K562 (cell line): Measurements from ENCODE around the gene SH3BP5. TPM values are rescaled to one million over a fixed set of nuclear protein-coding genes. Genes with fewer than 3 reads are reported as not detected.

Experiments
- ATAC-seq: fragments of 200-7000 bp; cut with Tn5 transposase; 3 replicates; pipeline ENCODE4 v1.9.1; 2020; ENCODE audit warnings: moderate library complexity
- BruUV-seq: library from RNA; stranded (reverse); fragments of 400-500 nt; replicated peaks from 2 replicates; lab custom pipeline; 2021; lab: Mats Ljungman, UMichigan
- CTCF ChIA-PET: fragments of 300-600 bp; formaldehyde crosslinking; extraction: SDS; loops from one replicate; lab custom pipeline; 2021; ENCODE audit warnings: low intra/inter-chr PET ratio; lab: Yijun Ruan, JAX
- POLR2A ChIA-PET: fragments of 300-600, 350-650 bp; sonication (Branson Sonifier 250); formaldehyde crosslinking; extraction: SDS; loops from one replicate; lab custom pipeline; 2021; ENCODE audit warnings: antibody characterized with exemption, inconsistent platforms; lab: Yijun Ruan, JAX
- DNase-seq, 4 experiments: peaks; one replicate each; pipeline versions ENCODE4 v3.0.0 to v3.0.0-alpha.2; 2011 to 2018; ENCODE audit warnings: low spot score in 3 of 4, mixed read lengths in 3 of 4; ENCODE audit errors: extremely low read depth in 1 of 4
- FAIRE-seq: peaks from 2 replicates; lab custom pipeline; 2011; peaks lifted over from hg19 to GRCh38; lab: Jason Lieb, UNC
- H2AFZ ChIP-seq: 2 replicates; pipeline ENCODE4 v1.6.0; 2011; ENCODE audit warnings: low read depth, low read length, control low read depth, inconsistent platforms
- H3K27ac ChIP-seq: fragments of 200-600 bp; 3 replicates; pipeline ENCODE4 v1.8.0; 2011; ENCODE audit warnings: low read depth, mild to moderate bottlenecking, control low read depth, inconsistent platforms, low read length, moderate library complexity, mixed read lengths; ENCODE audit errors: extremely low read depth
- H3K27me3 ChIP-seq, 2 experiments: fragments of 300-600 bp in 1 of 2; 2 replicates in 1 of 2; 3 replicates in 1 of 2; pipeline versions ENCODE4 v1.6.0 to v1.8.0; 2011; ENCODE audit warnings: inconsistent platforms in 2 of 2, low read length in 2 of 2, mild to moderate bottlenecking in 1 of 2, mixed read lengths in 1 of 2, moderate library complexity in 1 of 2; ENCODE audit not compliant: control insufficient read depth in 2 of 2, insufficient read depth in 2 of 2
- H3K36me3 ChIP-seq: fragments of 300-600 bp; 3 replicates; pipeline ENCODE4 v1.8.0; 2011; ENCODE audit warnings: mild to moderate bottlenecking, low read length, inconsistent platforms; ENCODE audit not compliant: control insufficient read depth, insufficient read depth
- H3K4me1 ChIP-seq, 2 experiments: fragments of 200-600 bp in 1 of 2; replicated peaks in 1 of 2; 2 replicates in 1 of 2; 3 replicates in 1 of 2; pipeline versions ENCODE4 v1.5.1 to v1.8.0; 2011; ENCODE audit warnings: inconsistent platforms in 2 of 2, low read length in 2 of 2, mild to moderate bottlenecking in 1 of 2, mixed read lengths in 1 of 2, moderate library complexity in 1 of 2; ENCODE audit not compliant: control insufficient read depth in 2 of 2, insufficient read depth in 2 of 2
- H3K4me2 ChIP-seq: 2 replicates; pipeline ENCODE4 v1.6.1; 2011; ENCODE audit warnings: low read length, control low read depth, inconsistent platforms, mixed read lengths; ENCODE audit not compliant: insufficient read depth
- H3K4me3 ChIP-seq: fragments of 200-600 bp; sonication (generic), shearing (Covaris generic); 2 replicates; pipeline ENCODE4 v1.5.1; 2016; ENCODE audit warnings: control low read depth, inconsistent platforms
- H3K79me2 ChIP-seq: fragments of 200-600 bp; 3 replicates; pipeline ENCODE4 v1.8.0; 2011; ENCODE audit warnings: low read length, inconsistent platforms; ENCODE audit not compliant: control insufficient read depth, insufficient read depth
- H3K9ac ChIP-seq, 2 experiments: 2 replicates each; pipeline versions ENCODE4 v1.6.0 to v1.6.1; 2011; ENCODE audit warnings: low read depth in 2 of 2, low read length in 2 of 2, control low read depth in 1 of 2, inconsistent platforms in 1 of 2, mild to moderate bottlenecking in 1 of 2, mixed read lengths in 1 of 2; ENCODE audit not compliant: insufficient read depth in 1 of 2
- H3K9me1 ChIP-seq: one replicate; pipeline ENCODE4 v1.6.0; 2011; ENCODE audit warnings: inconsistent platforms, mild to moderate bottlenecking, low read length, moderate library complexity; ENCODE audit not compliant: control insufficient read depth, insufficient read depth
- H3K9me3 ChIP-seq: replicated peaks from 2 replicates; pipeline ENCODE4 v1.5.1; 2011; ENCODE audit warnings: low read depth, low read length, inconsistent platforms; ENCODE audit not compliant: control insufficient read depth, insufficient read depth
- H4K20me1 ChIP-seq: replicated peaks from 2 replicates; pipeline ENCODE4 v1.6.1; 2011; ENCODE audit warnings: low read length, inconsistent platforms, mixed read lengths; ENCODE audit not compliant: control insufficient read depth, insufficient read depth
- BRD4 ChIP-seq: fragments of 200-600 bp; sonication (generic); IDR thresholded peaks from 2 replicates; pipeline ENCODE4 v1.6.1; 2017; ENCODE audit warnings: inconsistent platforms
- POLR3G ChIP-seq: IDR thresholded peaks from 2 replicates; pipeline ENCODE4 v1.6.1; 2011; ENCODE audit not compliant: insufficient read length, insufficient replicate concordance; ENCODE audit errors: extremely low read depth
- PTRF ChIP-seq: fragments of 450-650 bp; IDR thresholded peaks from 2 replicates; pipeline ENCODE4 v1.6.1; 2016; ENCODE audit warnings: mild to moderate bottlenecking, missing genetic modification characterization, missing compliant biosample characterization
- RBM34 ChIP-seq: fragments of 200-400 bp; formaldehyde crosslinking; IDR thresholded peaks from 2 replicates; pipeline ENCODE4 v1.6.1; 2018; ENCODE audit warnings: low read length, borderline replicate concordance; ENCODE audit not compliant: insufficient read depth
- SMAD4 ChIP-seq: fragments of 250-450 bp; sonication (Bioruptor Pico); conservative IDR thresholded peaks from 2 replicates; pipeline ENCODE4 v1.8.0; 2021; ENCODE audit warnings: inconsistent platforms, mild to moderate bottlenecking, moderate library complexity
- ZNF551 ChIP-seq: fragments of 250-450 bp; sonication (Bioruptor Pico); IDR thresholded peaks from 2 replicates; pipeline ENCODE4 v1.5.0; 2021; ENCODE audit warnings: mild to moderate bottlenecking, moderate library complexity
- WGBS: fragments of 100-300 bp; shearing (Covaris generic); methylation state at CpG from one replicate; pipeline ENCODE4 v1.1.6; 2016; ENCODE audit warnings: low coverage, mixed read lengths; ENCODE audit not compliant: insufficient coverage; ENCODE audit errors: missing lambda C conversion rate; 5-methylcytosine and 5-hydroxymethylcytosine counted together
- in situ Hi-C: fragments of 300-500 bp; cut with MboI; formaldehyde crosslinking; loops from 4 replicates; pipeline ENCODE4 v1.15.0; 2018; ENCODE audit warnings: inconsistent platforms, mixed read lengths
- intact Hi-C: fragments of 100-400 bp; cut with micrococcal nuclease; formaldehyde crosslinking; loops from 2 replicates; pipeline ENCODE4 v1.14.2; 2022
- polyA plus RNA-seq, 8 experiments: library from polyadenylated mRNA; depleted of rRNA in 4 of 8; stranded (reverse) in 5 of 8; unstranded in 3 of 8; fragments of >200 nt; fragmentation: Nextera tagmentation in 2 of 8; fragmentation: Illumina TruSeq in 1 of 8; extraction: Ambion mirVana in 2 of 8; extraction: Trizol in 1 of 8; gene quantifications; 2 replicates each; pipeline versions ENCODE4 v1.2.1 to v1.2.3, GENCODE V29; 2011 to 2014; ENCODE audit warnings: inconsistent platforms in 1 of 8, missing spikeins in 1 of 8
- total RNA-seq, 7 experiments: library from RNA; depleted of rRNA in 6 of 7; stranded (reverse); fragments of >200 nt in 6 of 7; fragmentation: Illumina TruSeq in 2 of 7; extraction: Trizol in 2 of 7; gene quantifications; 2 replicates each; pipeline versions ENCODE4 v1.2.1 to v1.2.3, GENCODE V29; 2011 to 2021; ENCODE audit warnings: low replicate concordance in 1 of 7
- TF ChIP-seq, protein P1 (sequence below), 2 experiments: fragments of 450-650 bp in 1 of 2; sonication (generic) in 1 of 2; formaldehyde crosslinking in 1 of 2; IDR thresholded peaks in 1 of 2; conservative IDR thresholded peaks in 1 of 2; 2 replicates each; pipeline versions ENCODE4 v1.6.1 to v1.8.1; 2016 to 2023; ENCODE audit warnings: mild to moderate bottlenecking in 2 of 2, moderate library complexity in 2 of 2, inconsistent platforms in 1 of 2, missing genetic modification reagents in 1 of 2
- TF ChIP-seq, protein P2 (sequence below): fragments of 250-450 bp; sonication (Bioruptor Pico); IDR thresholded peaks from 2 replicates; pipeline ENCODE4 v1.4.0; 2020
- TF ChIP-seq, protein P3 (sequence below): sonication (generic); formaldehyde crosslinking; IDR thresholded peaks from 2 replicates; pipeline ENCODE4 v1.8.1; 2023; ENCODE audit warnings: mild to moderate bottlenecking, missing genetic modification reagents
- TF ChIP-seq, protein P4 (sequence below): fragments of 250-450 bp; sonication (Bioruptor Pico); IDR thresholded peaks from 2 replicates; pipeline ENCODE4 v1.5.0; 2021

The SH3BP5 gene
- total and polyA plus RNA-seq, 9 of the 15 experiments (the other 6 are each of a cell fraction or from before 2014, with no cell fraction given) = 2.9 to 29.0 (median 14.9) TPM

DNA sequence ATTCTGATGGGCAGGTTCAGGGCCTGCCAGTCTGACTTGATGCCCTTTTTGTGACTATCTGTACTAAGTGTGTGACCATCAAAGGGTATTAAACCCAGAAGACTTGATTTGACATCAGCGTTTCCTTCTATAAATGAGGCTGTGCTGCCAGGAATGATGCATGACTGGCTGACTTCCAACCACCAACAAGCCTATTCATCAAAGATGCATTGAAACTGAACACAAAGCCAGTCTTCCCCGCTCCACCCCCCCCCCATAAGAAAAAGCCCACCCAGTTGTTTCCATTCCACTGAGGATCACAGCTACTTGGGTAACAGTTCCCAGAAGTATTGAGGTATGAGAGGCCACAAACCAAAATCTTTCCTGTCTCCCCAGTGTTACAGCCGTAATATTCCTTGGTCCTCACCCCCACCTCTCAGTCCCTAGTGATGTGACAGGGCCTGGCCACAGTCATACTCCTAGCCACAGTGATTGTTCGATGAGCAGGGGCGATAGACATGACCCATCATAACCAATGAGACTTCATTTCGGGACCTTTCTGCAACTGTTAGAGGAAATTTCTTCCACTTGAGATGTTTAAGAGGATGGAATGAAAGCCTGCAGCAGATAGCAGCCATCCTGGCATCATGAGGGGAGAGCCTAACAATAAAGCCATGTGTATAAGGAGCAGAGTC lies 22.6 kb downstream of the SH3BP5 start (continued):
- TF ChIP-seq, protein P1, sequence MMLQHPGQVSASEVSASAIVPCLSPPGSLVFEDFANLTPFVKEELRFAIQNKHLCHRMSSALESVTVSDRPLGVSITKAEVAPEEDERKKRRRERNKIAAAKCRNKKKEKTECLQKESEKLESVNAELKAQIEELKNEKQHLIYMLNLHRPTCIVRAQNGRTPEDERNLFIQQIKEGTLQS (IDR thresholded peaks at IDR 0.05) = no peak
- TF ChIP-seq, protein P1 (CRISPR knock-in tag; conservative IDR thresholded peaks at IDR 0.05) = 0 out of 2 replicates have a peak, but pooled peaks have one; percentile 4
- TF ChIP-seq POLR3G (no peak), PTRF (tag) (0 out of 2 replicates have a peak, but pooled peaks have one; percentile 19), BRD4 (no peak), ZNF551 (CRISPR knock-in tag) (no peak)
- TF ChIP-seq, protein P2, sequence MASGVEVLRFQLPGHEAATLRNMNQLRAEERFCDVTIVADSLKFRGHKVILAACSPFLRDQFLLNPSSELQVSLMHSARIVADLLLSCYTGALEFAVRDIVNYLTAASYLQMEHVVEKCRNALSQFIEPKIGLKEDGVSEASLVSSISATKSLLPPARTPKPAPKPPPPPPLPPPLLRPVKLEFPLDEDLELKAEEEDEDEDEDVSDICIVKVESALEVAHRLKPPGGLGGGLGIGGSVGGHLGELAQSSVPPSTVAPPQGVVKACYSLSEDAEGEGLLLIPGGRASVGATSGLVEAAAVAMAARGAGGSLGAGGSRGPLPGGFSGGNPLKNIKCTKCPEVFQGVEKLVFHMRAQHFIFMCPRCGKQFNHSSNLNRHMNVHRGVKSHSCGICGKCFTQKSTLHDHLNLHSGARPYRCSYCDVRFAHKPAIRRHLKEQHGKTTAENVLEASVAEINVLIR (CRISPR knock-in tag) = no peak

DNA sequence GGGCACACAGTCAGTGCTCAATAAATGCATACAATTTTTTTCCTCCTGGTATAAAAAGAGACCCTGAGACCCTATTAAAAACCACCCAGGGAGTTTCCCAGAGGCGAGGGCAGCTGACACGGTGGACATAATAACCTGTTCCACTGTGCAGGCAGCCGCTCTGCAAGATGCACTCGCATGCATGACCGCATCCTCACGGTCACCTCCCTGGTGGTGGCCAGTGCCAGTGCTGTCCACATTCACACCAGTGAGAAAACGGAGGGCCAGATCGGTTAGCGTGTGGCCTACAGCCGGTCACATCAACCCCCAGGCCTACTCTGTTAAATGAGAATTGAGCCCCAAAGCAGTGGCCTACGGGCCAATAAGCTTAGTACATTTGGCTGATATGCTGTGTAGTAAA lies 24.8 kb downstream of the SH3BP5 start:
- H3K27ac ChIP-seq = no peak overlapping the region
- TF ChIP-seq, protein P3, sequence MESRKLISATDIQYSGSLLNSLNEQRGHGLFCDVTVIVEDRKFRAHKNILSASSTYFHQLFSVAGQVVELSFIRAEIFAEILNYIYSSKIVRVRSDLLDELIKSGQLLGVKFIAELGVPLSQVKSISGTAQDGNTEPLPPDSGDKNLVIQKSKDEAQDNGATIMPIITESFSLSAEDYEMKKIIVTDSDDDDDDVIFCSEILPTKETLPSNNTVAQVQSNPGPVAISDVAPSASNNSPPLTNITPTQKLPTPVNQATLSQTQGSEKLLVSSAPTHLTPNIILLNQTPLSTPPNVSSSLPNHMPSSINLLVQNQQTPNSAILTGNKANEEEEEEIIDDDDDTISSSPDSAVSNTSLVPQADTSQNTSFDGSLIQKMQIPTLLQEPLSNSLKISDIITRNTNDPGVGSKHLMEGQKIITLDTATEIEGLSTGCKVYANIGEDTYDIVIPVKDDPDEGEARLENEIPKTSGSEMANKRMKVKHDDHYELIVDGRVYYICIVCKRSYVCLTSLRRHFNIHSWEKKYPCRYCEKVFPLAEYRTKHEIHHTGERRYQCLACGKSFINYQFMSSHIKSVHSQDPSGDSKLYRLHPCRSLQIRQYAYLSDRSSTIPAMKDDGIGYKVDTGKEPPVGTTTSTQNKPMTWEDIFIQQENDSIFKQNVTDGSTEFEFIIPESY (CRISPR knock-in tag) = 0 out of 2 replicates have a peak, but pooled peaks have one; percentile 6
- TF ChIP-seq RBM34 = no peak
- 0 out of 2 replicates have a peak, but pooled peaks have one; percentile 9 for TF ChIP-seq SMAD4 (CRISPR knock-in tag)
- TF ChIP-seq, protein P4, sequence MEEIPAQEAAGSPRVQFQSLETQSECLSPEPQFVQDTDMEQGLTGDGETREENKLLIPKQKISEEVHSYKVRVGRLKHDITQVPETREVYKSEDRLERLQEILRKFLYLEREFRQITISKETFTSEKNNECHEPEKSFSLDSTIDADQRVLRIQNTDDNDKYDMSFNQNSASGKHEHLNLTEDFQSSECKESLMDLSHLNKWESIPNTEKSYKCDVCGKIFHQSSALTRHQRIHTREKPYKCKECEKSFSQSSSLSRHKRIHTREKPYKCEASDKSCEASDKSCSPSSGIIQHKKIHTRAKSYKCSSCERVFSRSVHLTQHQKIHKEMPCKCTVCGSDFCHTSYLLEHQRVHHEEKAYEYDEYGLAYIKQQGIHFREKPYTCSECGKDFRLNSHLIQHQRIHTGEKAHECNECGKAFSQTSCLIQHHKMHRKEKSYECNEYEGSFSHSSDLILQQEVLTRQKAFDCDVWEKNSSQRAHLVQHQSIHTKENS (CRISPR knock-in tag) = no peak
- H2AFZ ChIP-seq = no peak overlapping the region
- in situ Hi-C loops = no loop called here
- H3K27me3 ChIP-seq = no peaks in the 10 kb centered on the region
- ATAC-seq (no peak), FAIRE-seq (no peak), DNase-seq (no peak)
- ChIA-PET CTCF (no interaction called here), POLR2A (interaction anchor here (0.6 to 1.9 kb wide), 5 partner anchors 9 to 26 kb away, joined by 3 to 9 read pairs (median 3); no protein-coding TSS in a partner anchor)
- H3K4me3 ChIP-seq = no peak overlapping the region
- H4K20me1 ChIP-seq = no peaks in the 10 kb centered on the region
- 88% methylated on average over 11 of the region's 11 CpGs for WGBS
- peak overlapping the region in 1 of 2 experiments; percentile 72; a peak in 2 of 4 replicates for H3K9ac ChIP-seq
- no peaks in the 10 kb centered on the region for H3K9me1 ChIP-seq
- H3K79me2 ChIP-seq = peaks cover 43% of the 10 kb centered on the region
- peaks cover 58 to 75% of the 10 kb centered on the region in 2 experiments for H3K4me1 ChIP-seq
- intact Hi-C loops = no loop called here
- H3K36me3 ChIP-seq = peaks cover 16% of the 10 kb centered on the region; the same call in 2 of the 3 replicates
- no peak overlapping the region for H3K4me2 ChIP-seq
- no peaks in the 10 kb centered on the region for H3K9me3 ChIP-seq
- BruUV-seq = no TSS peak
